ENCODE results near the gene PLK5. TPM values are rescaled to one million over a fixed set of nuclear protein-coding genes. Genes with fewer than 3 reads are reported as not detected.

PLK5 gene
- total RNA-seq, 1 donor from 2014 or later, result not detected

DNA sequence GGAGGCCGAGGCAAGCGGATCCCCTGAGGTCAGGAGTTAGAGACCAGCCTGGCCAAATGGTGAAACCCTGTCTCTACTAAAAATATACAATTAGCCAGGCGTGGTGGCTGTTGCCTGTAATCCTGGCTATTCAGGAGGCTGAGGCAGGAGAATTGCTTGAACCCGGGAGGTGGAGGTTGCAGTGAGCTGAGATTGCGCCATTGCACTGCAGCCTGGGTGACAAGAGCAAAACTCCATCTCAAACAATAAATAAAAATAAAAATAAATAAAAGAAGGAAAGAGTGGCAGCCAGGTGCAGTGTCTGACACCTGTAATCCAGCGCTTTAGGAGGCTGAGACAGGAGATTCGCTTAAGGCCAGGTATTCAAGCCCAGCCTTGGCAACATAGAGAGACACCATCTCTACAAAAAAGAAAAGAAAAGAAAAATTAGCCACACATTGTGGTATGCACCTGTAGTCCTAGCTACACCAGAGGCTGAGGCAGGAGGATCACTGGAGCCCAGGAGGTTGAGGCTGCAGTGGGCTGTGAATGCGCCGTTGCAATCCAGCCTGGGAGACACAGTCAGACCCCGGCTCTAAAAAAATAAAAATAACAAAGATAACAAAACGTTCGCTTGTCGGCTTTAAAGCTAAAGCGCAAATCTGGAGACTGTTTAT is 21.3 kb upstream of the PLK5 start:
- DNase-seq (ENCODE audit: low read depth), result no peak
- TF ChIP-seq CTCF (IDR thresholded peaks at IDR 0.05; ENCODE audit: insufficient read depth, low read length, poor library complexity, severe bottlenecking), result no peak
- Histone ChIP-seq H3K27me3 (ENCODE audit: control insufficient read depth, insufficient read depth, low read length) (peaks cover 31% of the 10 kb centered on the region), H3K36me3 (ENCODE audit: control insufficient read depth, insufficient read depth, low read length) (no peaks in the 10 kb centered on the region), H3K4me3 (ENCODE audit: low read depth, low read length) (no peak overlapping the region)

GRCh38 chr19:1503089-1503924 is 20.6 kb upstream of the PLK5 start:
- peak; percentile 73 for TF ChIP-seq CTCF (IDR thresholded peaks at IDR 0.05; ENCODE audit: insufficient read depth, low read length, poor library complexity, severe bottlenecking)
- H3K4me3 ChIP-seq (ENCODE audit: low read depth, low read length), result no peak overlapping the region
- peaks cover 28% of the 10 kb centered on the region for H3K27me3 ChIP-seq (ENCODE audit: control insufficient read depth, insufficient read depth, low read length)
- H3K36me3 ChIP-seq (ENCODE audit: control insufficient read depth, insufficient read depth, low read length), result no peaks in the 10 kb centered on the region
- DNase-seq (ENCODE audit: low read depth), result no peak

GRCh38 chr19:1503925-1504773 is 19.7 kb upstream of the PLK5 start:
- Histone ChIP-seq H3K36me3 (ENCODE audit: control insufficient read depth, insufficient read depth, low read length) (no peaks in the 10 kb centered on the region), H3K27me3 (ENCODE audit: control insufficient read depth, insufficient read depth, low read length) (peaks cover 28% of the 10 kb centered on the region), H3K4me3 (ENCODE audit: low read depth, low read length) (no peak overlapping the region)
- no peak for TF ChIP-seq CTCF (IDR thresholded peaks at IDR 0.05; ENCODE audit: insufficient read depth, low read length, poor library complexity, severe bottlenecking)
- no peak for DNase-seq (ENCODE audit: low read depth)

DNA sequence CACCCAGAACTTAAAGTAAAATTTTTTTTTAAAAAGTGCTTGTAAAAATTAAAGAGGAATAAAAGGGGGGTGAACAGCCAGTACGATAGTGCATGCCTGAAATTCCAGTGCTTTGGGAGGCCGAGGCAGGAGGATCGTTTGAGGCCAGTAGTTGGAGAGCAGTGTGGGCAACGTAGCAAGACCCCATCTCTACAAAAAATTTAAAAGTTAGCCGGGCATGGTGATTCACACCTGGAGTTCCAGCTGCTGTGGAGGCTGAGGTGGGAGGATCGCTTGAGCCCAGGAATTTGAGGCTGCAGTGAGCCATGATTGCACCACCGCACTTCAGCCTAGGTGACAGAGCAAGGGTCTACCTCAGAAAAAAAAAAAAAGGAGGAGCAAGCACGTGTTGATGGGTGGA is 18.9 kb upstream of the PLK5 start:
- Histone ChIP-seq H3K27me3 (ENCODE audit: control insufficient read depth, insufficient read depth, low read length) (peaks cover 28% of the 10 kb centered on the region), H3K4me3 (ENCODE audit: low read depth, low read length) (no peak overlapping the region), H3K36me3 (ENCODE audit: control insufficient read depth, insufficient read depth, low read length) (no peaks in the 10 kb centered on the region)
- no peak for DNase-seq (ENCODE audit: low read depth)
- no peak for TF ChIP-seq CTCF (IDR thresholded peaks at IDR 0.05; ENCODE audit: insufficient read depth, low read length, poor library complexity, severe bottlenecking)

GRCh38 chr19:1505991-1506881 is 17.6 kb upstream of the PLK5 start:
- Histone ChIP-seq H3K36me3 (ENCODE audit: control insufficient read depth, insufficient read depth, low read length) (no peaks in the 10 kb centered on the region), H3K4me3 (ENCODE audit: low read depth, low read length) (no peak overlapping the region), H3K27me3 (ENCODE audit: control insufficient read depth, insufficient read depth, low read length) (peaks cover 28% of the 10 kb centered on the region)
- no peak for DNase-seq (ENCODE audit: low read depth)
- no peak for TF ChIP-seq CTCF (IDR thresholded peaks at IDR 0.05; ENCODE audit: insufficient read depth, low read length, poor library complexity, severe bottlenecking)
